Mesenchymal stem cell (in vitro differentiated cells and primary cell): Measurements from ENCODE around the gene BNIP5.
"Not testable (repeated sequence)": the region's sequence is repeated elsewhere in the genome, so short reads cannot be mapped to it uniquely, and the experiment has no call there.

ENCODE experiments used
- DNase-seq: peaks from one replicate; pipeline ENCODE4 v3.0.0-alpha.2; 2013
- H2AFZ ChIP-seq: one replicate; pipeline ENCODE4 v1.6.1; 2013; ENCODE audit warnings: low read depth, mild to moderate bottlenecking, control low read depth, inconsistent platforms, low read length, moderate library complexity
- H2AK5ac ChIP-seq: 2 replicates; pipeline ENCODE4 v1.6.1; 2013; ENCODE audit warnings: low read length, moderate library complexity, mild to moderate bottlenecking, inconsistent platforms; ENCODE audit not compliant: severe bottlenecking
- H2BK120ac ChIP-seq: one replicate; pipeline ENCODE4 v1.6.1; 2013; ENCODE audit warnings: low read depth, mild to moderate bottlenecking, inconsistent platforms, low read length, moderate library complexity
- H2BK12ac ChIP-seq, 2 experiments: one replicate each; pipeline ENCODE4 v1.6.1; 2013; ENCODE audit warnings: inconsistent platforms in 2 of 2, low read length in 2 of 2, mild to moderate bottlenecking in 2 of 2, moderate library complexity in 2 of 2, control low read depth in 1 of 2
- H2BK15ac ChIP-seq: one replicate; pipeline ENCODE4 v1.6.1; 2013; ENCODE audit warnings: mild to moderate bottlenecking, low read depth, inconsistent platforms; ENCODE audit not compliant: poor library complexity, severe bottlenecking
- H2BK5ac ChIP-seq: 2 replicates; pipeline ENCODE4 v1.6.1; 2013; ENCODE audit warnings: low read depth, mild to moderate bottlenecking, low read length, control low read depth, inconsistent platforms; ENCODE audit not compliant: poor library complexity, severe bottlenecking
- H3K14ac ChIP-seq, 2 experiments: one replicate each; pipeline ENCODE4 v1.6.1; 2013; ENCODE audit warnings: inconsistent platforms in 2 of 2, low read length in 2 of 2, control low read depth in 1 of 2, mild to moderate bottlenecking in 1 of 2, moderate library complexity in 1 of 2
- H3K18ac ChIP-seq, 2 experiments: one replicate each; pipeline ENCODE4 v1.6.1; 2013; ENCODE audit warnings: inconsistent platforms in 2 of 2, low read length in 2 of 2, control low read depth in 1 of 2, low read depth in 1 of 2, mild to moderate bottlenecking in 1 of 2
- H3K23ac ChIP-seq, 2 experiments: one replicate each; pipeline ENCODE4 v1.6.1; 2013; ENCODE audit warnings: inconsistent platforms in 2 of 2, low read length in 2 of 2, mild to moderate bottlenecking in 2 of 2, moderate library complexity in 2 of 2, control low read depth in 1 of 2
- H3K27ac ChIP-seq: 2 replicates; pipeline ENCODE4 v1.5.1; 2013; ENCODE audit warnings: mild to moderate bottlenecking, moderate library complexity, low read length, control low read depth, inconsistent platforms; ENCODE audit not compliant: poor library complexity, severe bottlenecking
- H3K27me3 ChIP-seq, 2 experiments: 2 replicates each; pipeline versions ENCODE4 v1.6.1 to v1.7.0; 2013; ENCODE audit warnings: low read length in 2 of 2, mild to moderate bottlenecking in 2 of 2, moderate library complexity in 2 of 2, control low read depth in 1 of 2, inconsistent platforms in 1 of 2; ENCODE audit not compliant: control insufficient read depth in 1 of 2, insufficient read depth in 1 of 2
- H3K36me3 ChIP-seq, 2 experiments: 2 replicates each; pipeline versions ENCODE4 v1.6.1 to v1.7.0; 2013; ENCODE audit warnings: low read length in 2 of 2, control low read depth in 1 of 2, inconsistent platforms in 1 of 2, low read depth in 1 of 2, mild to moderate bottlenecking in 1 of 2; ENCODE audit not compliant: insufficient read depth in 2 of 2, control insufficient read depth in 1 of 2
- H3K4ac ChIP-seq, 2 experiments: one replicate each; pipeline ENCODE4 v1.6.1; 2013; ENCODE audit warnings: inconsistent platforms in 2 of 2, low read length in 2 of 2, mild to moderate bottlenecking in 2 of 2, moderate library complexity in 2 of 2, control low read depth in 1 of 2, low read depth in 1 of 2
- H3K4me1 ChIP-seq: 2 replicates; pipeline ENCODE4 v1.6.1; 2013; ENCODE audit warnings: low read depth, low read length, control low read depth; ENCODE audit not compliant: control insufficient read depth, insufficient read depth
- H3K4me2 ChIP-seq: 2 replicates; pipeline ENCODE4 v1.6.1; 2013; ENCODE audit warnings: low read length, mild to moderate bottlenecking, inconsistent platforms; ENCODE audit not compliant: poor library complexity, severe bottlenecking
- H3K4me3 ChIP-seq, 2 experiments: 2 replicates each; pipeline versions ENCODE4 v1.5.1 to v1.7.0; 2013; ENCODE audit warnings: low read length in 2 of 2, mild to moderate bottlenecking in 2 of 2, control low read depth in 1 of 2, low read depth in 1 of 2; ENCODE audit not compliant: insufficient read depth in 1 of 2
- H3K79me1 ChIP-seq: replicated peaks from 2 replicates; pipeline ENCODE4 v1.6.1; 2013; ENCODE audit warnings: mild to moderate bottlenecking, control low read depth, low read length, inconsistent platforms; ENCODE audit not compliant: poor library complexity, severe bottlenecking
- H3K9ac ChIP-seq: 2 replicates; pipeline ENCODE4 v1.7.0; 2013; ENCODE audit warnings: mild to moderate bottlenecking, low read length, moderate library complexity
- H3K9me3 ChIP-seq: 2 replicates; pipeline ENCODE4 v1.7.0; 2013; ENCODE audit warnings: mild to moderate bottlenecking, low read length; ENCODE audit not compliant: control insufficient read depth
- H4K8ac ChIP-seq: one replicate; pipeline ENCODE4 v1.6.1; 2013; ENCODE audit warnings: inconsistent platforms, mild to moderate bottlenecking, low read length, moderate library complexity
- H4K91ac ChIP-seq: one replicate; pipeline ENCODE4 v1.6.1; 2013; ENCODE audit warnings: mild to moderate bottlenecking, low read length, inconsistent platforms
- WGBS: methylation state at CpG from one replicate; pipeline ENCODE4 v1.1.7; 2013; ENCODE audit warnings: mixed read lengths; 5-methylcytosine and 5-hydroxymethylcytosine counted together

The BNIP5 gene

DNA sequence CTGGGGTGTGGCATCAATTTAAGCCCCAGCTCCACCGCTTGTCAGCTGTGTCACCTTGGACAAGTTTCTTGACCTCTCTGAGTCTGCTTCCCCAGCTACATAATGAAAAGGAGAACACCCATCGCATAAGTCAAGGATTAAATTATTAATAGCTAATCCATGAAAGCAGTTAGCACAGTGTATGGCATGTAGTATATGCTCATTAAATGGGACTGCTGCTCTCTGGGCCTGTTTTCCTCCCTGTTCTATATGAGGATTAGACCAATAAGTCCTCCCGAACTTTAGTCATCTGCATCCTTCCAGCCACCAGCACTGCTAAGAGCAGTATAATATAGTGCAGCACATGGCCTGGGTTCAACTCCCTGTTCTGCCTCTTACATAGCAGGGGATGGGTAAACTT, 31.1 kb upstream of the BNIP5 start:
- H2BK120ac ChIP-seq = no peak overlapping the region
- no peak overlapping the region for H3K9ac ChIP-seq
- no peak overlapping the region for H2AFZ ChIP-seq
- H3K14ac ChIP-seq = no peak overlapping the region
- H3K27me3 ChIP-seq = peaks cover 15 to 30% of the 10 kb centered on the region in 2 experiments
- 82% methylated on average over 2 of the region's 3 CpGs for WGBS
- H3K18ac ChIP-seq = no peak overlapping the region
- DNase-seq = no peak
- H2BK5ac ChIP-seq = no peak overlapping the region
- H2BK15ac ChIP-seq = no peak overlapping the region
- no peak overlapping the region for H2BK12ac ChIP-seq
- no peak overlapping the region for H3K4ac ChIP-seq
- no peaks in the 10 kb centered on the region for H3K79me1 ChIP-seq
- no peak overlapping the region for H3K4me2 ChIP-seq
- no peak overlapping the region for H2AK5ac ChIP-seq
- H3K36me3 ChIP-seq = no peaks in the 10 kb centered on the region
- H4K8ac ChIP-seq = no peak overlapping the region
- H3K4me3 ChIP-seq = no peak overlapping the region
- peaks cover 3% of the 10 kb centered on the region for H3K4me1 ChIP-seq
- H4K91ac ChIP-seq = no peak overlapping the region
- no peak overlapping the region for H3K27ac ChIP-seq
- H3K9me3 ChIP-seq = no peaks in the 10 kb centered on the region
- H3K23ac ChIP-seq = no peak overlapping the region

DNA sequence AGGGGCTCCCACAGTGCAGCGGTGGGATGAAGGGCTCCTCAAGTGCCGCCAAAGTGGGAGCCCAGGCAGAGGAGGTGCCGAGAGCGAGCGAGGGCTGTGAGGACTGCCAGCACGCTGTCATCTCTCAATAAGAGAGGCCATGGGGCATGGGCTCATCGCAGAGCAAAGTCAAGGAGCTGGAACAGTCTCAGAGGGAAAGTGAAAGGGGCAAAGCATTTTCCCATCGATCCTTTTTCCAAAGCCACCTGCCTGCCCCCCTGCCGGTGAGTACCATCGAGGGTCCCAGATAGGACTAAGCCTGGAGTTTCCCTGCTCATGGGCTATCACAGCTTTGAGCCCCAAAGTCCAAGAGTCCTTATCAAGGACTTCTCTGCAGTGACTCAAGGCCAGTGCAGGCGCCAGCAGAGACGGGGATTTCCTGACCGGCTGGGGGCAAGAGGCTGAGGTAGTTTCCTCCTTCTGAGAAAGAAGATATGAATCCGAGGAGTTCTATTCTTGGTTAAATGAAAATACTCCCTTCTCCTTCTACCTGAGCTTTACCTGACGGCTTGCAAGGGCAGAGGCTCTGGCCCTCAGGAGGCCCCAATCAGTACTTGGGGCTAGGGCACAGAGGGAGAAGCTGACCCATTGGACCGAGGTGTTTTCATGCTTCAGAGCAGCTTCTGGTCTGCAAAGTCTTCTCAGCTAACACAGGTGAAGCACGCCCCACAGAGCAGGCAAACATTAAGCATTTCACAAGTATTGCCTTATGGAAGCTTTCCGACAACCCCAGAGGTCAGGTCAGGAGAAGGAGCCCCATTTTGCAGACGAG, 28.2 kb upstream of the BNIP5 start:
- no peak overlapping the region for H2BK120ac ChIP-seq
- peaks cover 0 to 12% of the 10 kb centered on the region in 2 experiments for H3K27me3 ChIP-seq
- H4K8ac ChIP-seq = no peak overlapping the region
- no peak overlapping the region for H3K27ac ChIP-seq
- no peak overlapping the region for H2AFZ ChIP-seq
- H3K14ac ChIP-seq = no peak overlapping the region
- no peaks in the 10 kb centered on the region for H3K79me1 ChIP-seq
- no peak overlapping the region for H2BK15ac ChIP-seq
- no peak overlapping the region for H3K4me2 ChIP-seq
- H3K9me3 ChIP-seq = no peaks in the 10 kb centered on the region
- no peak overlapping the region for H3K9ac ChIP-seq
- DNase-seq = no peak
- no peak overlapping the region for H2AK5ac ChIP-seq
- H3K23ac ChIP-seq = no peak overlapping the region
- no peak overlapping the region for H2BK5ac ChIP-seq
- H3K4me1 ChIP-seq = peaks cover 3% of the 10 kb centered on the region
- no peak overlapping the region for H3K4me3 ChIP-seq
- H4K91ac ChIP-seq = no peak overlapping the region
- no peaks in the 10 kb centered on the region for H3K36me3 ChIP-seq
- 92% methylated on average over 19 of the region's 19 CpGs for WGBS
- H3K18ac ChIP-seq = no peak overlapping the region
- no peak overlapping the region for H3K4ac ChIP-seq
- no peak overlapping the region for H2BK12ac ChIP-seq

DNA sequence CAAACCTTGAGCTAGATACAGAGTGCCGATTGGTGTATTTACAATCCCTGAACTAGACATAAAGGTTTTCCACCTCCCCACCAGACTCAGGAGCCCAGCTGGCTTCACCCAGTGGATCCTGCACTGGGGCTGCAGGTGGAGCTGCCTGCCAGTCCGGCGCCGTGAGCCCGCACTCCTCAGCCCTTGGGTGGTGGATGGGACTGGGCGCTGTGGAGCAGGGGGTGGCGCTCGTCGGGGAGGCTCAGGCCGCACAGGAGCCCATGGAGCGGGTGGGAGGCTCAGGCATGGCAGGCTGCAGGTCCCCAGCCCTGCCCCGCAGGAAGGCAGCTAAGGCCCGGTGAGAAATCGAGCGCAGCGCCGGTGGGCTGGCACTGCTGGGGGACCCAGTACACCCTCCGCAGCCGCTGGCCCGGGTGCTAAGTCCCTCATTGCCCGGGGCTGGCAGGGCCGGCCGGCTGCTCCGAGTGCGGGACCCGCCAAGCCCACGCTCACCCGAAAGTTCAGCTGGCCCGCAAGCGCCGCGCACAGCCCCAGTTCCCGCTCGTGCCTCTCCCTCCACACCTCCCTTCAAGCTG, 27.5 kb upstream of the BNIP5 start:
- H3K14ac ChIP-seq, H4K8ac ChIP-seq: not testable (repeated sequence)
- WGBS = 97% methylated on average over 19 of the region's 34 CpGs

DNA sequence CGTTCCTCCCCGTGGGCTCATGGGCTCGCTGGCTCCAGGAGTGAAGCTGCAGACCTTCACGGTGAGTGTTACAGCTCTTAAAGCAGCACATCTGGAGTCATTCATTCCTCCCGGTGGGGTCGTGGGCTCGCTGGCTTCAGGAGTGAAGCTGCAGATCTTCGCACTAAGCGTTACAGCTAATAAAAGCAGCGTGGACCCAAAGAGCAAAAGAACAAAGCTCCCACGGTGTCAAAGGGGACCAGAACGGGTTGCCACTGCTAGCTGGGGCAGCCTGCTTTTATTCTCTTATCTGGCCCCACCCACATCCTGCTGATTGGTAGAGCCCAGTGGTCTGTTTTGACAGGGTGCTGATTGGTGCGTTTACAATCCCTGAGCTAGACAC, 26.7 kb upstream of the BNIP5 start:
- H3K23ac ChIP-seq, H3K4ac ChIP-seq, H3K9ac ChIP-seq, H2BK15ac ChIP-seq, H2BK120ac ChIP-seq, H3K18ac ChIP-seq, H3K36me3 ChIP-seq, H2BK12ac ChIP-seq, H2AFZ ChIP-seq, H3K4me3 ChIP-seq, H3K79me1 ChIP-seq, H3K4me1 ChIP-seq, H3K4me2 ChIP-seq, H2AK5ac ChIP-seq, H3K27ac ChIP-seq, H2BK5ac ChIP-seq, H4K8ac ChIP-seq, H4K91ac ChIP-seq, H3K14ac ChIP-seq, DNase-seq, H3K9me3 ChIP-seq: not testable (repeated sequence)
- peaks cover 0 to 12% of the 10 kb centered on the region in 2 experiments for H3K27me3 ChIP-seq
- WGBS = 88% methylated on average over 12 of the region's 13 CpGs

More for the DNA sequence above, 27.5 kb upstream of the BNIP5 start:
- not testable (repeated sequence) for H3K27ac ChIP-seq, H2AK5ac ChIP-seq, H3K9me3 ChIP-seq, H4K91ac ChIP-seq, H2BK120ac ChIP-seq, H3K4me3 ChIP-seq, H2BK12ac ChIP-seq, H3K18ac ChIP-seq, DNase-seq, H3K4me2 ChIP-seq, H3K9ac ChIP-seq, H3K23ac ChIP-seq, H3K36me3 ChIP-seq, H3K79me1 ChIP-seq, H2BK15ac ChIP-seq, H2BK5ac ChIP-seq, H2AFZ ChIP-seq, H3K4ac ChIP-seq, H3K4me1 ChIP-seq
- peaks cover 0 to 12% of the 10 kb centered on the region in 2 experiments for H3K27me3 ChIP-seq
